Measurements from ENCODE around the gene PBX4. TPM values are rescaled to one million over a fixed set of nuclear protein-coding genes. Genes with fewer than 3 reads are reported as not detected.

PBX4 gene
- total and polyA plus RNA-seq, 10 of the 15 experiments (the other 5 are each of a cell fraction or from before 2014, with no cell fraction given) = 0.18 to 17.3 (median 4.2) TPM

DNA sequence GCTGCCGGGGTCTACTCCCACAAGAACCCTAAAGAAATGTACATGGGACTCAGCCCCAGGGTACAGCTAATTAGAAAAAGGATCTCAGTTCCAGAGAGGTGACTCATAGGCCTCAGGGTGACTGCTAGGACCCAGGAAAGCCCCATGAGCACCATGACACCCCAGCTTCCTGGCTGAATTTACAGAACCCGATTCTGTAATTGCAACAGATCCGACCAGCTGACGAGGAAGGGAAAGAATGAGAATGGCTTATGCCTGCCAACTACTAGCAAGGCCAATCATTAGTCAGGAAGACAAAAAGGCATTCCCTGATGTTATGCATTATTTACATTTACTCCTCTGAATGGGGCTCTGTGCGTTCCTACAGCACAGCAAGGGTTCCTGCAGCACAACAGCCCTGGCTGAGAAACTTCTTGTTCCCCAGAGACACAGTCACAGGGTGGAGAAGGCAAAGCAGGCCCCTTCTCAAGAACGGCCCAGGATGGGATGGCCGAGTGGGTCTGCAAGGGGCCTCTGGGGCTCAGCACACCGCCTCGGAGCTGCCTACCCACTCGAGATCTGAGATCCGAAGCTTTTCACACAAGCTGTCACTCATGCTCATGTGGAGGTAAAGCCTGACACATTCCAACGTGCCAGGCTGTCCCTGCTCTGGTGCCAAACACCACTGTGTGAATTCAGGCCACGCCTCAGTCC lies 27.2 kb downstream of the PBX4 start (continued):
- TF ChIP-seq SPI1 (IDR thresholded peaks at IDR 0.05; ENCODE audit: borderline replicate concordance, insufficient read depth, low read depth, low read length) (peak; percentile 14; the same call in 1 of the 2 replicates), E2F8 (IDR thresholded peaks at IDR 0.05; ENCODE audit: low read depth, partially characterized antibody) (no peak), ASH2L (IDR thresholded peaks at IDR 0.05; ENCODE audit: borderline replicate concordance, low read depth) (no peak), POLR2AphosphoS5 (IDR thresholded peaks at IDR 0.05; ENCODE audit: low read length) (peak; percentile 46; the same call in 1 of the 2 replicates), ATF3 (IDR thresholded peaks at IDR 0.05; ENCODE audit: borderline replicate concordance, extremely low read depth, low read depth, low read length) (no peak), ATF7 (IDR thresholded peaks at IDR 0.05; ENCODE audit: low read depth) (peak; percentile 75), RBBP5 (conservative IDR thresholded peaks at IDR 0.05) (no peak), CHD4 (IDR thresholded peaks at IDR 0.05) (no peak)
- TF ChIP-seq, protein P1, sequence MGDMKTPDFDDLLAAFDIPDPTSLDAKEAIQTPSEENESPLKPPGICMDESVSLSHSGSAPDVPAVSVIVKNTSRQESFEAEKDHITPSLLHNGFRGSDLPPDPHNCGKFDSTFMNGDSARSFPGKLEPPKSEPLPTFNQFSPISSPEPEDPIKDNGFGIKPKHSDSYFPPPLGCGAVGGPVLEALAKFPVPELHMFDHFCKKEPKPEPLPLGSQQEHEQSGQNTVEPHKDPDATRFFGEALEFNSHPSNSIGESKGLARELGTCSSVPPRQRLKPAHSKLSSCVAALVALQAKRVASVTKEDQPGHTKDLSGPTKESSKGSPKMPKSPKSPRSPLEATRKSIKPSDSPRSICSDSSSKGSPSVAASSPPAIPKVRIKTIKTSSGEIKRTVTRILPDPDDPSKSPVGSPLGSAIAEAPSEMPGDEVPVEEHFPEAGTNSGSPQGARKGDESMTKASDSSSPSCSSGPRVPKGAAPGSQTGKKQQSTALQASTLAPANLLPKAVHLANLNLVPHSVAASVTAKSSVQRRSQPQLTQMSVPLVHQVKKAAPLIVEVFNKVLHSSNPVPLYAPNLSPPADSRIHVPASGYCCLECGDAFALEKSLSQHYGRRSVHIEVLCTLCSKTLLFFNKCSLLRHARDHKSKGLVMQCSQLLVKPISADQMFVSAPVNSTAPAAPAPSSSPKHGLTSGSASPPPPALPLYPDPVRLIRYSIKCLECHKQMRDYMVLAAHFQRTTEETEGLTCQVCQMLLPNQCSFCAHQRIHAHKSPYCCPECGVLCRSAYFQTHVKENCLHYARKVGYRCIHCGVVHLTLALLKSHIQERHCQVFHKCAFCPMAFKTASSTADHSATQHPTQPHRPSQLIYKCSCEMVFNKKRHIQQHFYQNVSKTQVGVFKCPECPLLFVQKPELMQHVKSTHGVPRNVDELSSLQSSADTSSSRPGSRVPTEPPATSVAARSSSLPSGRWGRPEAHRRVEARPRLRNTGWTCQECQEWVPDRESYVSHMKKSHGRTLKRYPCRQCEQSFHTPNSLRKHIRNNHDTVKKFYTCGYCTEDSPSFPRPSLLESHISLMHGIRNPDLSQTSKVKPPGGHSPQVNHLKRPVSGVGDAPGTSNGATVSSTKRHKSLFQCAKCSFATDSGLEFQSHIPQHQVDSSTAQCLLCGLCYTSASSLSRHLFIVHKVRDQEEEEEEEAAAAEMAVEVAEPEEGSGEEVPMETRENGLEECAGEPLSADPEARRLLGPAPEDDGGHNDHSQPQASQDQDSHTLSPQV (IDR thresholded peaks at IDR 0.05) = peak; percentile 74; the same call in 1 of the 2 replicates
- TF ChIP-seq, protein P2, sequence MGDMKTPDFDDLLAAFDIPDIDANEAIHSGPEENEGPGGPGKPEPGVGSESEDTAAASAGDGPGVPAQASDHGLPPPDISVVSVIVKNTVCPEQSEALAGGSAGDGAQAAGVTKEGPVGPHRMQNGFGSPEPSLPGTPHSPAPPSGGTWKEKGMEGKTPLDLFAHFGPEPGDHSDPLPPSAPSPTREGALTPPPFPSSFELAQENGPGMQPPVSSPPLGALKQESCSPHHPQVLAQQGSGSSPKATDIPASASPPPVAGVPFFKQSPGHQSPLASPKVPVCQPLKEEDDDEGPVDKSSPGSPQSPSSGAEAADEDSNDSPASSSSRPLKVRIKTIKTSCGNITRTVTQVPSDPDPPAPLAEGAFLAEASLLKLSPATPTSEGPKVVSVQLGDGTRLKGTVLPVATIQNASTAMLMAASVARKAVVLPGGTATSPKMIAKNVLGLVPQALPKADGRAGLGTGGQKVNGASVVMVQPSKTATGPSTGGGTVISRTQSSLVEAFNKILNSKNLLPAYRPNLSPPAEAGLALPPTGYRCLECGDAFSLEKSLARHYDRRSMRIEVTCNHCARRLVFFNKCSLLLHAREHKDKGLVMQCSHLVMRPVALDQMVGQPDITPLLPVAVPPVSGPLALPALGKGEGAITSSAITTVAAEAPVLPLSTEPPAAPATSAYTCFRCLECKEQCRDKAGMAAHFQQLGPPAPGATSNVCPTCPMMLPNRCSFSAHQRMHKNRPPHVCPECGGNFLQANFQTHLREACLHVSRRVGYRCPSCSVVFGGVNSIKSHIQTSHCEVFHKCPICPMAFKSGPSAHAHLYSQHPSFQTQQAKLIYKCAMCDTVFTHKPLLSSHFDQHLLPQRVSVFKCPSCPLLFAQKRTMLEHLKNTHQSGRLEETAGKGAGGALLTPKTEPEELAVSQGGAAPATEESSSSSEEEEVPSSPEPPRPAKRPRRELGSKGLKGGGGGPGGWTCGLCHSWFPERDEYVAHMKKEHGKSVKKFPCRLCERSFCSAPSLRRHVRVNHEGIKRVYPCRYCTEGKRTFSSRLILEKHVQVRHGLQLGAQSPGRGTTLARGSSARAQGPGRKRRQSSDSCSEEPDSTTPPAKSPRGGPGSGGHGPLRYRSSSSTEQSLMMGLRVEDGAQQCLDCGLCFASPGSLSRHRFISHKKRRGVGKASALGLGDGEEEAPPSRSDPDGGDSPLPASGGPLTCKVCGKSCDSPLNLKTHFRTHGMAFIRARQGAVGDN (IDR thresholded peaks at IDR 0.05) = peak; percentile 90
- TF ChIP-seq, protein P3, sequence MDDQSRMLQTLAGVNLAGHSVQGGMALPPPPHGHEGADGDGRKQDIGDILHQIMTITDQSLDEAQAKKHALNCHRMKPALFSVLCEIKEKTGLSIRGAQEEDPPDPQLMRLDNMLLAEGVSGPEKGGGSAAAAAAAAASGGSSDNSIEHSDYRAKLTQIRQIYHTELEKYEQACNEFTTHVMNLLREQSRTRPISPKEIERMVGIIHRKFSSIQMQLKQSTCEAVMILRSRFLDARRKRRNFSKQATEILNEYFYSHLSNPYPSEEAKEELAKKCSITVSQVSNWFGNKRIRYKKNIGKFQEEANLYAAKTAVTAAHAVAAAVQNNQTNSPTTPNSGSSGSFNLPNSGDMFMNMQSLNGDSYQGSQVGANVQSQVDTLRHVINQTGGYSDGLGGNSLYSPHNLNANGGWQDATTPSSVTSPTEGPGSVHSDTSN (IDR thresholded peaks at IDR 0.05; ENCODE audit: insufficient replicate concordance, low read depth, low read length) = peak; percentile 75
